ENCODE data around the gene PPFIA4.
A peak's percentile ranks its signal among the peaks of the same experiment; 100 is the strongest.

Gene PPFIA4

DNA sequence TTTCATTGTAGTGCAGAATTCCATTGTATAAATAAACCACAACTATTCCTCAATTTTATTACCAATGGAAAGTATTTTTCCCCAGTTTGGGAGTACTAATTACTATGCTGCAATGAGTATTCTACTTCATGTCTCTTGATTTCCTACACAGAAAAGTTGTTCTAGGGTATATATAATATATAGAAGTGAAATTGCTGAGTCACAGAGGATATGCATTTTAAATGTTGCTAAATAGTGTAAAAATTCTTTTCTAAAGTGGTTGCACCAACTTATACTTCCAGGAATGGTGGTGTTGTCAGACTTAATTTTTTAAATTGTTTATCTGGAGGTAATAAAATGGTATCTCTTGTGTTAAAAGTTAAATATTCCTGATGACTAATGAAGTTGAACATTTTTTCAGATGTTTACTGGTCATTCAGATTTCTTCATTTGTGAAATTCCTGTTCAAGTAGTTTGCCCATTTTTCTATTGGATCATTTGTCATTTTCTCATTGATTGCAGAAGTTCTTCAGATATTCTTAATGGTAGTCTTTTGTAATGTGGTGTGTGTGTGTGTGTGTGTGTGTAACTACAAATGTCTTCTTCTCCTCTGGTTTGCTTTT is 78.6 kb downstream of the PPFIA4 start:
- DNase-seq: no peak

DNA sequence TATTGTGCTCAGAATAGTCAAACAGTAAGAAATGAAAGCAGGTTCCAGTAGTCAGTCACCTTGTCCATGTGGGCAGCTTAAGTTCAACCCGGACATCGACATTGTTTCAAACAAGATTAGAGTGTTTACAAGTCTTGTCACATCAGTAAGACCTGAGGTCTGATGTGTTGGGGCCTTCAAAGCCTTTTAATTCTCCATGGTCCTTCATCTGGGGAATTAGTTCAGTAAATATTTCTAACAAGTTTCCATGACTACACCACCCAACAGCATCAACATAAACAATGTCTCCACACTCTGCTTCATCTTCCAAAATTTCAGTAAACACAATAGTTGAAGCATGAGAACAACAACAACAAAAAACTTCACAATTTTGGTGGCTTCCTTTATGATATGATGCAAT is 86.2 kb downstream of the PPFIA4 start:
- no peak for DNase-seq

- DNase-seq: no peak
Measured at GRCh38 chr1:203113308-203113707, 87.0 kb downstream of the PPFIA4 start.

DNA sequence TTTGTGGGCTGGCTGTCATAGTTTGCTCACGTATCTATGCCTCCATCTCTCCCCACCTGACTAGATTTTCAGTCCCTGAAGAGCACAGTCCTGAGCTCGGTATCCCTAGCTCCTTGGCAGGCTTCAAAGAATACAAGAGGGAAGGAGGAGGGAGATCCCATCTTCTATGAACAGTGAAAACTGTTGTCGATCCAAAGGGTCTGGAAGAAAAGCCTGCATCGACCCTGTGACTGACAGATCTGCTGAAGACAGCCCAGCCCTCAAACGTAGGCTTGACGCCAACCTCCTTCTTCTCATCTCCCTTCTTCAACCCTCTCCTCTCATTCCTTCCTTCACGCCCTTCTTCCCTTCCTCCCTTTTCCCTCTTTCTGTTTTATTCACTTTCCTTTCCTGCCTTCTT is 87.9 kb downstream of the PPFIA4 start:
- no peak for DNase-seq

DNA sequence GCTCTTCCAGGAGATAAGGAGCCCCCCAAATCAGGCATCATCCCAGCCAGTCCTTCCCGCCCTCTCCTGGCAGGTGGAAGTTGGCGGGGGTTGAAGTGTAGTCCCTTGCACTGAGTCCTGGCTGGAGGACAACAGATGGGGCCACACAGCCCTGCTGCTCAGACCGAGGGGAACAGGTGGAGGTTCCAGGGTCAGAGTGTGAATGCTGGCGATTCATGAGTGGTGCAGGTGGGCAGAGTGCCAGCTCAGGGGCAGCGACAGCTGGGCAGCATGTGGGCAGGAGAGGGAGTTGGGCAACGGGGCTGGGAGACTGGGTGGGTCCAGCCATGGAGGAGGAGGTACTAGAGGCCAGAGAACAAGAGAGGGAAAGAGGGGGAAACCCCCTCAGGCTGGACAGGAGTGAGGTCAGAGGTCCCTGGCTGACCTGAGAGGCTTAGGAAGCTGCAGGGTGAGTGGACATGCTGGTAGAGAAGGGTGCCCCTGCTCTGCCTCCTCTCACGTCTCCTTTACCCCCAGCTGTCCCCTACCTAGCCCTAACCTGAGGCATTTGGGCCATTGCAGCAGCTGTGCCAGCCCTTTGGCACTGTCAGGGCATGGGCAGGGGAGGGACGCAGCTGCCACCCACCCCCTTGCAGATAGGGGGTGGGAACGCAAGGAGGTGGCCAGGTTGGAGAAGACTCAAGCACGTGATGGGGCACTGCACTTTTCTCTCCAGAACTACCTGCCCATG is 90.0 kb downstream of the PPFIA4 start:
- DNase-seq: no peak

GRCh38 chr1:203117611-203118575 is 91.6 kb downstream of the PPFIA4 start:
- peak; percentile 16 to 28 for DNase-seq

DNA sequence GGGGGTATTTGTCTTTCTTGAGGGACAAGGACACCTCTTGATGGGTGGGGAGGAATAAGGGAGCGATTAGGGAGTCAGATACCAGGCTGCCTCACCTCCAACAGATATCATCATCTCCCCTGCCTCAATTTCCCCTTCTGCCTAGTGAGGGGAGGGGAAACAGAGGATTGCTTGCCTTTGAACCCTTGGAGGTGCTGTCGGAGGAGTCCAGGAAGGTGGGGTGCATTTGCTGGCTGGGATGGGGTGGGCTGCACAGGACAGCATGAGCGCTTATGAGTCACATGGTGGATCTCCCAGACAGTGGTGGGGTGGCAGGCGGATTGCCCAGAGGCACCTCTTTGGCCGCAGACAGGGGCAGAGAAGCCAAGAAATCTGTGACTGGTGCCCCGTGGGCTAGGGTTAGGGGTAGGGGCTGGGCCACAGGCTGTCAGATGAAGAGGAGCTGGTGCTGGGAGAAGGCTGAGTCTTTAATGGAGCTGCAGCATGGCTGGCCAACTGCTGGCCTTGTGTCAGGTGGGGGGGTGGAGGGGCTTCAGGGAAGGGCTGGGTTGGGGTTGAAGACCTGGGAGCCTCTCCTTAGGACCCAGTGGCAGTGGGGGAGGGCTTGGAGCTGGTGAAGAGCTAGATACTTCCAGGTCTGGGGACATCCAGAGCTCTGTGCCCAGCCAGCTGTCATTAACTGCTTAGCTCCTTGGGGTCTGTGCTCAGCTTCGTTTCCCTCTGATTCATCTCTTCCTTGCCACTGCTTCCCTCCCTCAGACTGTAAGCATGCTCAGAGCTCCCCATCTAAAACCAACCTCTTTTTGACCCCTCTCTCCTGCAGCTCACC is 94.2 kb downstream of the PPFIA4 start:
- no peak for DNase-seq

- DNase-seq: no peak
Measured at GRCh38 chr1:203121186-203122015, 95.1 kb downstream of the PPFIA4 start.

- no peak for DNase-seq
Measured at GRCh38 chr1:203122159-203122558, 95.9 kb downstream of the PPFIA4 start.

GRCh38 chr1:203124011-203124410 is 97.7 kb downstream of the PPFIA4 start:
- DNase-seq: no peak

DNA sequence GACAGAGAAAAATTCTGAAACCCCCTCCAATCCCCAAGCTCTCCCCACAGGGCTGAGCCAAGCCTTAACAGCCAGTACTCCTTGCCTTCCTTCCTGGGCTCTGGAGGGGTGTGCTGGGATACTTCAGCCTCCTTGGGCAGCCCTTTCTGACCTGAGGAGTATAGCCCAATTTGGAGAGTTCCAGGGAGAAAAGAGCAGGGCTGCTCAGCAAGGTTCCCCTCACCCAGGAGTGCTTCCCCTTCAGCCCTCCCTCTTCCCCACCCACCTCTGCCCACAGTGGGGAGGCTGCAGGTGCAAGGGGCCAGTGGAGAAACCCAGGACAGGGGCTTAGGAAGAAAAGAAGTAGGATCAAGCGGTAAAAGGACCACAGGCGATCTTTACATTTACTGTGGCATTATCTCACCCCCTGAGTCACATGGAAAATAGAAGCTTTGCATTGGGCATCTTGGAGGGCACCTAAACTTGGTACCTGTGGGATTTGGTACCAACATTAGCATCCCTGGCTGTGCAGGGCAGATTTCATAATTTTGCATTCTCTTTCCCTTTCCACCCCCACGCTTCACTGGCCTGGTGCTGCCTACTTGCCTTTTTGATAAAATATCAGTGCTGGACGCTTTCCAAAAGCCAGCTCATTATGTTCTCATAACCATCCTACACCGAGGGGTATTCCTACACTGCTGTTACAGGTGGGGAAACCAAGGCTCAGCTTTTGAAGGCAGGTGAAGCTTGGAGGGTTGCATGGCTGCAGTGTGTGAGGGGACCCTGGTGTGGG is 98.4 kb downstream of the PPFIA4 start:
- DNase-seq: no peak

GRCh38 chr1:203126151-203126865 is 100.0 kb downstream of the PPFIA4 start:
- DNase-seq: no peak

DNA sequence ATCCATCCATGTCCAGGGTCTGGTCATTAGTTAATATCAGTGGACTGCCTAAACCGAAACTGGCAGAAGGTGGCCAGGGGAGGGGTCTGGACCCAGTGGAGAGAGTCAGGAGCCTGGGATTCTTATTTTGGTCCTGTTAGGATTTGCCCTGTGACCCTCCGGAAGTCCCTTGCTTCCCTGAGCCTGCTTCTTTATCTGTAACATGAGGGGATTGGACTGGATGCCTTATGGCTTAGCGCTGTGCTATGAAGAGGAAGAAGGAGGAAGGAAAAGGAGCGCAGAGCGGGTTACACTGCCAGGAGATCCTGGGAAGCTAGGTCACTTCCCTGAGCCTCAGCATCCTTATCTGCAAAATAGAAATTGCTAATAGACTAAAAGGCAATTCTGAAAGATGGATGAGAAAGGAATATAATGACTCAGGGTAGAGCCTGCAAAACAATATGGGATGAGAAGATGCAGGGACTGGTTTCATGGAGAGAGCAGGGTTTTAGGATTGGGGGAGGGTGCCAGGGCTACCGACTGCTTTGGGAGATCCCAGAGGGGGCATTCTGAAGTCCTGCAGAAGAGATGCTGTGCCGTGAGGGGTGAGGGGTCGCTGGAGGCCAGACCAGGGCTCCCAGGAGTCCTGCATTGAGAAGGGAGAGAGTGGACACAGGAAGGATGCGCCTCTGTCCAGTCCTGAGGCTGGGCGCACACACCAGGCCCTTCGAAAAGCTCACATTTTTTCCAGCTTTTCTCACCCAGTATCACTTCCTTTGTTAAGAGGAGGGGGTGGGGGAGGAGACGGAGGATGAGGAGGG is 100.8 kb downstream of the PPFIA4 start:
- DNase-seq: no peak

DNA sequence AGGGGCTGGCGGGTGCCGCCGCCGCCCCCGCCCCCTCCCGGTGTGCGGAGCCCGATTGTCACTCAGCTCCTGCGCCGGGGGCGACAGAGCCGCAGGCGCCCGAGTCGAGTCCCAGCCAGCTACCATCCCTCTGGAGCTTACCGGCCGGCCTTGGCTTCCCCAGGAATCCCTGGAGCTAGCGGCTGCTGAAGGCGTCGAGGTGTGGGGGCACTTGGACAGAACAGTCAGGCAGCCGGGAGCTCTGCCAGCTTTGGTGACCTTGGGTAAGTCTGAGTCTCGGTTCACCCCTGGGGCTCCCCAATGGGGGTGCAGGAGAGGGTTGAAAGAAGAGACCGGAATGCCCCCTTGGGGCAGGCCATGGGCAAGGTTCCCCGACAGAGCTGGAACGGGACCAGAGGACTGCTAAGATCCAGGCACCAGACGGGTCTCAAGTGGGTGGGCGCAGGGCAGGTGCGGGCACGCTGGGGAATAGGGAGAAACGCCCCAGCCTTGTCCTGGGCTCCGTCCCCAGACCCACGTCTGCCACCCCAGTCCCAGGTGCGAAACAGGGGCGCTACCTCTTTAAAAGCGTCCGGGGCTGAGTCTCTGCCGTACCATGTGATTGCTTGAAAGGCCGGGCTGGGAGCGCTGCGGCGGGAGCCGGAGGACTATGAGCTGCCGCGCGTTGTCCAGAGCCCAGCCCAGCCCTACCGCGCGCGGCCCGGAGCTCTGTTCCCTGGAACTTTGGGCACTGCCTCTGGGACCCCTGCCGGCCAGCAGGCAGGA is 101.6 kb downstream of the PPFIA4 start, which contains the start of gene ADORA1:
Gene ADORA1 (plus strand): TSS at position 61 of the 765 bp plus-strand sequence. CDS start 1,116 bp downstream, outside the sequence.
- DNase-seq: no peak

DNA sequence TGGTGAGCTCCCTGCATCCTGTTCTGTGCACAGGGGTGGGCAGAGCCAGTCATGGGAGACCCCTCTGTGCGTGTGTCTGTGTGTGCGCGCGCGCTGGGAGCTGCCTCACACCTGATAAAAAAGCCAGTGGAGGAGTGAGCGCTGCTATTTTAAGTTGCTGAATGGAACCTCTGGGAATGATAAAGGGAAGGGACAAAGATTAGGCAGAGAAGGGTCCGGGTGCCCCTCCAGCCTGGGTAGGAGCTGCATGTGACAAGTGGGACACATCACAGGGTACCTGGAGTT is 102.1 kb downstream of the PPFIA4 start:
- no peak for DNase-seq
